H1 (cell line): Measurements from ENCODE around the gene RHEB. TPM values are rescaled to one million over a fixed set of nuclear protein-coding genes. Genes with fewer than 3 reads are reported as not detected.

Source experiments
- CBX8 ChIP-seq: fragments of 300-800, 300-1000 bp; sonication (generic); IDR thresholded peaks from 2 replicates; pipeline ENCODE4 v1.7.1; 2016; ENCODE audit warnings: low read depth, low read length, borderline replicate concordance
- CHD2 ChIP-seq: IDR thresholded peaks from 2 replicates; pipeline ENCODE4 v1.6.1; 2012; ENCODE audit warnings: low read length, improper control_type of control experiment
- KDM4A ChIP-seq: IDR thresholded peaks from one replicate; pipeline ENCODE4 v1.7.1; 2012; ENCODE audit warnings: low read depth, mild to moderate bottlenecking, moderate library complexity, low read length, inconsistent platforms; ENCODE audit not compliant: severe bottlenecking
- MAFK ChIP-seq: IDR thresholded peaks from 2 replicates; pipeline ENCODE4 v1.6.1; 2012; ENCODE audit warnings: low read depth, mild to moderate bottlenecking, improper control_type of control experiment, low read length
- POU5F1 ChIP-seq: IDR thresholded peaks from 2 replicates; pipeline ENCODE4 v1.6.1; 2011; ENCODE audit warnings: low read depth, mild to moderate bottlenecking, low read length, moderate library complexity
- RXRA ChIP-seq: IDR thresholded peaks from 2 replicates; pipeline ENCODE4 v1.6.1; 2011; ENCODE audit warnings: low read depth, mild to moderate bottlenecking, low read length, moderate library complexity; ENCODE audit not compliant: insufficient read depth
- polyA plus RNA-seq, 7 experiments: library from polyadenylated mRNA; depleted of rRNA in 3 of 7; stranded (reverse) in 5 of 7; unstranded in 2 of 7; fragments of >200 nt in 5 of 7; fragments of 200-250 nt in 2 of 7; gene quantifications; 1 replicate in 5 of 7; 2 replicates in 1 of 7; 4 replicates in 1 of 7; pipeline versions ENCODE4 v1.2.1 to v1.2.3, GENCODE V29; 2011 to 2013; ENCODE audit warnings: missing spikeins in 2 of 7, mixed read lengths in 2 of 7
- total RNA-seq: library from RNA; stranded (reverse); fragmentation: NEBNext Ultra II Directional; extraction: Animal tissue kit (Norgen Biotek cat#: 25700); gene quantifications from 2 replicates; pipeline ENCODE4 v1.2.1, GENCODE V29; 2021

Gene RHEB
- total and polyA plus RNA-seq, 2 of the 8 experiments (the other 6 are each of a cell fraction or from before 2014, with no cell fraction given) = 60.8 to 132 TPM

DNA sequence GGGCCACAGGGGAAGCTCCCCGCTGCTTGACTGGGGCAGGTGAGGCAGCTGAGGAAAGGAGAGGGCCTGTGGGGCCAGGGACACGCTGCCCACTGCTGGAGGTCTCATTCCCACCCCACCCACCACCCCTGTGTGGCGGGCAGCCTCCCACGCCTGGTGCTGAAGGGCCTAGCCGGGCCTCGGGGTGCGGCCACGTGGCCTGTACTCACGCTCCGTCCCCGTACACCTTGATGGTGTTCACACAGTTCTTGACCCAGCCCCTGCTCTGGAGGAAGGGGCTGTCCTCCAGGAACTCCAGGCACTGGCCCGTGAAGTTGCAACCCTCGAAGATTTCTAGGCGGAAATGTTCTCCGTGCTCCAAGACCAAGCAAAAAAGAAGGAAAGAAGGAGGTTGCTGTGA is 83.7 kb downstream of the RHEB start (continued):
- TF ChIP-seq KDM4A (no peak), MAFK (no peak), CBX8 (no peak), RXRA (no peak), CHD2 (no peak), POU5F1 (no peak)
